DMS 273 (cell line): ENCODE measurements around the gene STK10.

ENCODE experiments used
- DNase-seq: peaks from one replicate; lab custom pipeline; 2025; ENCODE audit not compliant: unreplicated experiment; lab: John Stamatoyannopoulos, UW

Gene STK10

GRCh38 chr5:172028167-172028566 is 159.9 kb downstream of the STK10 start:
- no peak for DNase-seq

DNA sequence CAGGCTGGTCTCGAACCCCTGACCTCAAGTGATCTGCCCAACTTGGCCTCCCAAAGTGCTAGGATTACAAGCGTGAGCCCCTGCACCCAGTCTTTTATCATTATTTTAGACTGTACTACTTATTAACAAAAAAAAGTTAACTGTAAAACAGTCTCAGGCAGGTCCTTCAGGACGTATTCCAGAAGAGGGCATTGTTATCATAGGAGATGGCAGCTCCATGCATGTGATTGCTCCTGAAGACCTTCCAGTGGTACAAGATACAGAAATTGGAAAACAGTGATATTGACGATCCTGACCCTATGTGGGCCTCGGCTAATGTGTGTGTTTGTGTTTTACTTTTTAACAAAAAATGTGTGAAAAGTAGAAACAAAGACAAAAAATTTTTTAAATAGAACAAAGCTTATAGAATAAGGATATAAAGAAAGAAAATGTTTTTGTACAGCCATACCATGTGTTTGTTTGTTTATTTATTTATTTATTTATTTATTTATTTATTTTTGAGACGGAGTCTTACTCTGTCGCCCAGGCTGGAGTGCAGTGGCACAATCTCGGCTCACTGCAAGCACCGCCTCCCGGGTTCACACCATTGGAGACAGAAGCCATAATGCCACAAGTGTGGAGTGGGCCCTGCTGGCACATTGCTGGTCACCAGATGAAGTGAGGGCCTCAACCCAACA is 167.8 kb downstream of the STK10 start:
- DNase-seq: peak; percentile 27

- DNase-seq: no peak
Measured at GRCh38 chr5:172015346-172015745, 172.7 kb downstream of the STK10 start.

- DNase-seq: peak; percentile 81
Measured at GRCh38 chr5:172010278-172010677, 177.7 kb downstream of the STK10 start.

DNA sequence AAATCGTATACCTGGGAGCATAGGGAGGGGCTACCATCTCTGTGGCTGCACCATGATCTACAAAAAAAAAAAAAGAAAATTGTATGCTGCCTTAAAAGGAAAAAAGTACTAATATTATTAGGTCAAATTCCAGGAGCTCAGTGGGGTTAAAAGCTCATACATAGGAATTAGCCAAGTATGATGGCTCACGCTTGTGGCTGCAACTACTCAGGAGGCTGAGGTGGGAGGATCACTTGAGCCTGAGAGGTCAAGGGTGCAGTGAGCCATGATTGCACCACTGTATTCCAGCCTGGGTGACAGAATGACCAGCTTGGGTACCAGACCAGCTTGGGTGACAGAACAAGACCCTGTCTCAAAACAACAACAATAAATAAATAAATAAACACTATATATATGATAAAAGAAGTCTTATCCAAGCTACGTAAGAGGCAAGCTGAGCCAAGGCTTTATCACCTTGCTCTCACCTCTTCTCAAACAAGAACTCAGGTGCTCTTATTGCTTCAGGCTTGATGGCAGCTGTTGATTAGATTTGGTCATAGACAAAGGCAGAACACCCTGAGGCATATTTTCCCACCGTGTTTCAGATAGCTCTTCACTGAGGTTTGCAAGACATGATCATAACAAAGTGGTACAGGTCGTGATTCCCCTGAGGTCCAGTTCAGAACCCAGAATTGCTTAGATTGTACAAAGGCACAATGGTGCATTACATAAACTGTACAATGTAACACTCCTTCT is 178.3 kb downstream of the STK10 start:
- DNase-seq: no peak

GRCh38 chr5:172008689-172009141 is 179.3 kb downstream of the STK10 start:
- no peak for DNase-seq

DNA sequence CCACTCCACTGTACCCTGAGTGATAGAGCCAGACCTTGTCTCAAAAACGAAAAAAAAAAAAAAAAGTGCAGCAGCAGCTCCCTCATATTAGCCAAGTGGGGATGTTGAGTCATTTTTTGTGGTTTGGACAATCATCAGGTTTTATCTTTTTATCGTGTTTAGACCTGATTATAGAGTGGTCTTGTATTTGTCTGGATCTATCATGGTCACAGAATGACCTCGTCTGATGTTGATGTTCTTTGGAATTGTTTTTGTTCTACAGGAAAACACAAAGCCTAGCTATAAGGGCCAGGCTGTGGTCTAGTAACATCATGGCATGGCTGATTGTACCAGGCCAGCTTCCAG is 179.9 kb downstream of the STK10 start:
- no peak for DNase-seq

GRCh38 chr5:172007175-172008110 is 180.6 kb downstream of the STK10 start:
- peak; percentile 69 for DNase-seq

- peak; percentile 99 for DNase-seq
Measured at GRCh38 chr5:172006321-172007174, 181.5 kb downstream of the STK10 start, which contains the start of gene FBXW11. FBXW11 (minus strand) TSS chr5:172006638; CDS start chr5:172006502, 136 bp downstream.

GRCh38 chr5:172005708-172006320 is 182.2 kb downstream of the STK10 start:
- DNase-seq: peak; percentile 65

- peak; percentile 41 for DNase-seq
Measured at GRCh38 chr5:172004824-172005237, 183.2 kb downstream of the STK10 start.

DNA sequence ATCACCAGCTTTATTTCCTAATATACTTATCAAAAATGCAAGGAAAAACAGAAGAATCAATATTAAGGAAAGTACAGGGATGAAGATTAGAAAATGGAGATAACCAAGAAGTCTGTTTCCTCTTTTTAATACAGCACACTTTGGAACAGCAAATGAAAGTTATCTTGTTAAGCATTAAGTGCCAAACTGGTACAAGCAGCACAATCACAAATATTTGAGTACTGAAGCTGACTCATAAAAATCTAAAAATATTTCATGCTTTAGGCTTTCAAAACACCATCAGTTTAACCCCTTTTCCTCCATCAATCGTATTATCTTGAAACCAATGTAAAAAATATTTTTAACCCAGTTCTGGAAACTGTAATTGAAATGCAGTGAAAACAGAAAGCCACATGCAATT is 184.3 kb downstream of the STK10 start:
- DNase-seq: no peak

DNA sequence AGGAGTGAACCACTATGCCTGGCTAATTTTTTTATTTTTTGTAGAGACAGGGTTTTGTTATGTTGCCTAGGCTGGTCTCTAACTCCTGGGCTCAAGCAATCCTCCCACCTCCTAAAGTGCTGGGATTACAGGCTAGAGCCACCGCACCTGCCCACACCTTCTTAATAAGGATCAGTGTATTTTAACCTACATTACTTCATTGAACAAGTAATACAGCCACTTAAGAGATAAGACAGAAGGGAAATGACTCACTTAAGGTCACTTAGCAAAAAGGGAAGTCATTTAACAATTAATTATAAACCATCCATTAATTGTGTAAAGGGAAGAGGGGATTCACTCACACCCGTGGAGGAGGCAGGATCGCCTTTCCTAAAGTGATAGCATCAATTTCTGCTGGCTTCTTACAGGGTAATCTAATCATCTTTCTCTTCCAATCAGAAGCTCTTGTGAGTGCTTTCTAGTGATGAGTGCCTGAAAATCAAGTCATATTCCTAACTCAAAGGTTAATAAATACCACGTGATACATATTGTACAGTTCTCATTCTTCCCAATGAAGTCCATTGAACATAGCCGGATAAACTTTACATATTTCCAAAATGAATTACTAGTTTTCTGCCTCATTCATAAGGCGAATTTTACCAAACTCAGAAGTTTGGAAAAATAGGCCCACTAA is 185.0 kb downstream of the STK10 start:
- DNase-seq: no peak

- DNase-seq: peak; percentile 28
Measured at GRCh38 chr5:172002310-172002709, 185.7 kb downstream of the STK10 start.

DNA sequence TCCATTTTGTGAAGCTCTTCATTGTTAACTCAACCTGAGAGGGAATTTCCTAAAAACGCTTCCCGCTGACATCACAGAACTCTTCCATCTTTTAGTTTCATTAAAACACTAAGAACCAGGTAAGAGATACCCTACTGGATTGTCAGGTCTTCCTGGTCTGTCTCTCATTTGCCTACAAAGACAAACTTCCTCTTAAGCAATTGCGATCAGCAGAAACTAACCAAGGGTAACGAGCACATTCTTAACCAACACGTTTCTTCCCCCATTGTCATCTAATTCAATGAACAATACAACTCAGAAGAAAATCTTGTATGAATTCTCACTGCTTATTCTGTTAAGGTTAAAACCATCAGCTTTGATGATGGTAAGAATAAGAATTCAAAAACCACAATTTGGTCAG is 188.1 kb downstream of the STK10 start:
- no peak for DNase-seq

DNA sequence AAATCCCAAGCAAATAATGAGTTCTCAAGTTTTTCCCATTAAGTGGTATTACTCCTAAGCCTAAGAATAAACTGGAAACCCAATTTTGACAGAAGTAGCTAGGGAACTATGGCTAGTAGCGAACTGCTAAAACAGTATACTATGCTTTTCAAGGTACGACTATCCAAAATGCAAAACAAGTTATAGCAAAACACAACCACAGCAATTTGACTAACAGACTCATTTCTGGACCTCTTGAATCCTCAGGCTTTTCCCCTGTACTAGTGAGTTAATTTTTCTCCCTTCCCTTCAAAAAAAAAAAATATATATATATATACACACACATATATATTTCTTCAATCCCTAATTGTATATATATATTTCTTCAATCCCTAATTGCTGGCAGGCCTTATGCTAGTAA is 188.9 kb downstream of the STK10 start:
- DNase-seq: no peak

GRCh38 chr5:171997011-171997410 is 191.0 kb downstream of the STK10 start:
- DNase-seq: no peak

DNA sequence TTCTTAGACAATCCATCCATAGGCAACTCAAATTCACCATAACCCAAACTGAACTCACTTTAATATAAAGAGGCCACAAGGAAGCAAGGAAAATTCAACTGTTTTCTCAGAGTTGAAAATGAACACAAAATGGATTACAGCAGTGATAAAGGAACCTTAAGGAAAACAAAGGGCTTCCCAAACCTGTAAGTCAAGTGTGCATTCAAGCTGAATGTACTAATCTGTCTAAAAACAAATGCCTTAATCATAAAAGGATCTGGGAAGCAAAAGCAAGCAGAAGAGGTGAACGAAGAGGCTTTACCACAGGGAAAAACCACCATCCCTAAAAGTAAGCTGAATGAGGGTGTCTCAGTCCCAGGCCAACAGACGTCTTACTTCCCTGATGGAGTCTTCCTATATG is 195.2 kb downstream of the STK10 start:
- no peak for DNase-seq

GRCh38 chr5:171992305-171992704 is 195.7 kb downstream of the STK10 start:
- no peak for DNase-seq
